Measurements from ENCODE around the gene TENM3. TPM values are rescaled to one million over a fixed set of nuclear protein-coding genes. Genes with fewer than 3 reads are reported as not detected.

Gene TENM3
- total RNA-seq, 1 experiment from 2014 or later: 71.0 TPM

DNA sequence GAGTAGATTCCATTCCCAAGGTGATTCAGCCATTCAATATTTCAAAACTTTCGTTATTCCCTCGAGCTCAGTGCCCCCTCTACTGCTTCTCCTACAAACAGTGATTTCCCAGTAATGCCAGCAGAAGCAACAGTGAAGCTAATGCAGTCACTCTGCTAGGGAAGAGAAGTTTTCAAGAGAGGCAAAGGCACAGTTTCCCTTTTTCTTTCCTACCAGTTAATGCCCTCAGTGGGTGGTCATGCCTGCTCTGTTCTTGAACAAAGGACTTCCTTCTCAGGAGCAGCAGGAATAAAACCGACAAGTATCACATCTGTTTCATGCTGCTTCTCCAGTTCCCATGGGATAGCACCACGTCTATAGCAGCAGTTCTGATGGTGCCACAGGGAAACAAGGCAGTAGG, 317.2 kb downstream of the TENM3 start (continued):
- TF ChIP-seq ZBTB21 (CRISPR knock-in tag; IDR thresholded peaks at IDR 0.05; ENCODE audit: borderline replicate concordance): 0 out of 2 replicates have a peak, but pooled peaks have one; percentile 55
- TF ChIP-seq, protein P1, sequence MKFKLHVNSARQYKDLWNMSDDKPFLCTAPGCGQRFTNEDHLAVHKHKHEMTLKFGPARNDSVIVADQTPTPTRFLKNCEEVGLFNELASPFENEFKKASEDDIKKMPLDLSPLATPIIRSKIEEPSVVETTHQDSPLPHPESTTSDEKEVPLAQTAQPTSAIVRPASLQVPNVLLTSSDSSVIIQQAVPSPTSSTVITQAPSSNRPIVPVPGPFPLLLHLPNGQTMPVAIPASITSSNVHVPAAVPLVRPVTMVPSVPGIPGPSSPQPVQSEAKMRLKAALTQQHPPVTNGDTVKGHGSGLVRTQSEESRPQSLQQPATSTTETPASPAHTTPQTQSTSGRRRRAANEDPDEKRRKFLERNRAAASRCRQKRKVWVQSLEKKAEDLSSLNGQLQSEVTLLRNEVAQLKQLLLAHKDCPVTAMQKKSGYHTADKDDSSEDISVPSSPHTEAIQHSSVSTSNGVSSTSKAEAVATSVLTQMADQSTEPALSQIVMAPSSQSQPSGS (CRISPR knock-in tag; IDR thresholded peaks at IDR 0.05; ENCODE audit: borderline replicate concordance, low read depth): no peak
- no peak for TF ChIP-seq ZNF263 (CRISPR knock-in tag; IDR thresholded peaks at IDR 0.05; ENCODE audit: low read depth)
- TF ChIP-seq PRRX2 (CRISPR knock-in tag; IDR thresholded peaks at IDR 0.05): no peak
- TF ChIP-seq, protein P2, sequence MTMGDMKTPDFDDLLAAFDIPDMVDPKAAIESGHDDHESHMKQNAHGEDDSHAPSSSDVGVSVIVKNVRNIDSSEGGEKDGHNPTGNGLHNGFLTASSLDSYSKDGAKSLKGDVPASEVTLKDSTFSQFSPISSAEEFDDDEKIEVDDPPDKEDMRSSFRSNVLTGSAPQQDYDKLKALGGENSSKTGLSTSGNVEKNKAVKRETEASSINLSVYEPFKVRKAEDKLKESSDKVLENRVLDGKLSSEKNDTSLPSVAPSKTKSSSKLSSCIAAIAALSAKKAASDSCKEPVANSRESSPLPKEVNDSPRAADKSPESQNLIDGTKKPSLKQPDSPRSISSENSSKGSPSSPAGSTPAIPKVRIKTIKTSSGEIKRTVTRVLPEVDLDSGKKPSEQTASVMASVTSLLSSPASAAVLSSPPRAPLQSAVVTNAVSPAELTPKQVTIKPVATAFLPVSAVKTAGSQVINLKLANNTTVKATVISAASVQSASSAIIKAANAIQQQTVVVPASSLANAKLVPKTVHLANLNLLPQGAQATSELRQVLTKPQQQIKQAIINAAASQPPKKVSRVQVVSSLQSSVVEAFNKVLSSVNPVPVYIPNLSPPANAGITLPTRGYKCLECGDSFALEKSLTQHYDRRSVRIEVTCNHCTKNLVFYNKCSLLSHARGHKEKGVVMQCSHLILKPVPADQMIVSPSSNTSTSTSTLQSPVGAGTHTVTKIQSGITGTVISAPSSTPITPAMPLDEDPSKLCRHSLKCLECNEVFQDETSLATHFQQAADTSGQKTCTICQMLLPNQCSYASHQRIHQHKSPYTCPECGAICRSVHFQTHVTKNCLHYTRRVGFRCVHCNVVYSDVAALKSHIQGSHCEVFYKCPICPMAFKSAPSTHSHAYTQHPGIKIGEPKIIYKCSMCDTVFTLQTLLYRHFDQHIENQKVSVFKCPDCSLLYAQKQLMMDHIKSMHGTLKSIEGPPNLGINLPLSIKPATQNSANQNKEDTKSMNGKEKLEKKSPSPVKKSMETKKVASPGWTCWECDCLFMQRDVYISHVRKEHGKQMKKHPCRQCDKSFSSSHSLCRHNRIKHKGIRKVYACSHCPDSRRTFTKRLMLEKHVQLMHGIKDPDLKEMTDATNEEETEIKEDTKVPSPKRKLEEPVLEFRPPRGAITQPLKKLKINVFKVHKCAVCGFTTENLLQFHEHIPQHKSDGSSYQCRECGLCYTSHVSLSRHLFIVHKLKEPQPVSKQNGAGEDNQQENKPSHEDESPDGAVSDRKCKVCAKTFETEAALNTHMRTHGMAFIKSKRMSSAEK (CRISPR knock-in tag; IDR thresholded peaks at IDR 0.05; ENCODE audit: borderline replicate concordance): no peak
- TF ChIP-seq TP53 (CRISPR knock-in tag; IDR thresholded peaks at IDR 0.05): no peak
- TF ChIP-seq, protein P3, sequence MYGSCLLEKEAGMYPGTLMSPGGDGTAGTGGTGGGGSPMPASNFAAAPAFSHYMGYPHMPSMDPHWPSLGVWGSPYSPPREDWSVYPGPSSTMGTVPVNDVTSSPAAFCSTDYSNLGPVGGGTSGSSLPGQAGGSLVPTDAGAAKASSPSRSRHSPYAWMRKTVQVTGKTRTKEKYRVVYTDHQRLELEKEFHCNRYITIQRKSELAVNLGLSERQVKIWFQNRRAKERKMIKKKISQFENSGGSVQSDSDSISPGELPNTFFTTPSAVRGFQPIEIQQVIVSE (CRISPR knock-in tag; IDR thresholded peaks at IDR 0.05; ENCODE audit: borderline replicate concordance): no peak
- TF ChIP-seq, protein P4, sequence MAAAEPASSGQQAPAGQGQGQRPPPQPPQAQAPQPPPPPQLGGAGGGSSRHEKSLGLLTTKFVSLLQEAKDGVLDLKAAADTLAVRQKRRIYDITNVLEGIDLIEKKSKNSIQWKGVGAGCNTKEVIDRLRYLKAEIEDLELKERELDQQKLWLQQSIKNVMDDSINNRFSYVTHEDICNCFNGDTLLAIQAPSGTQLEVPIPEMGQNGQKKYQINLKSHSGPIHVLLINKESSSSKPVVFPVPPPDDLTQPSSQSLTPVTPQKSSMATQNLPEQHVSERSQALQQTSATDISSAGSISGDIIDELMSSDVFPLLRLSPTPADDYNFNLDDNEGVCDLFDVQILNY (CRISPR knock-in tag; IDR thresholded peaks at IDR 0.05): no peak
- TF ChIP-seq ATF1 (CRISPR knock-in tag; IDR thresholded peaks at IDR 0.05): no peak
- no peak for TF ChIP-seq ZNF317 (CRISPR knock-in tag; IDR thresholded peaks at IDR 0.05; ENCODE audit: borderline replicate concordance, low read depth)
- TF ChIP-seq, protein P5, sequence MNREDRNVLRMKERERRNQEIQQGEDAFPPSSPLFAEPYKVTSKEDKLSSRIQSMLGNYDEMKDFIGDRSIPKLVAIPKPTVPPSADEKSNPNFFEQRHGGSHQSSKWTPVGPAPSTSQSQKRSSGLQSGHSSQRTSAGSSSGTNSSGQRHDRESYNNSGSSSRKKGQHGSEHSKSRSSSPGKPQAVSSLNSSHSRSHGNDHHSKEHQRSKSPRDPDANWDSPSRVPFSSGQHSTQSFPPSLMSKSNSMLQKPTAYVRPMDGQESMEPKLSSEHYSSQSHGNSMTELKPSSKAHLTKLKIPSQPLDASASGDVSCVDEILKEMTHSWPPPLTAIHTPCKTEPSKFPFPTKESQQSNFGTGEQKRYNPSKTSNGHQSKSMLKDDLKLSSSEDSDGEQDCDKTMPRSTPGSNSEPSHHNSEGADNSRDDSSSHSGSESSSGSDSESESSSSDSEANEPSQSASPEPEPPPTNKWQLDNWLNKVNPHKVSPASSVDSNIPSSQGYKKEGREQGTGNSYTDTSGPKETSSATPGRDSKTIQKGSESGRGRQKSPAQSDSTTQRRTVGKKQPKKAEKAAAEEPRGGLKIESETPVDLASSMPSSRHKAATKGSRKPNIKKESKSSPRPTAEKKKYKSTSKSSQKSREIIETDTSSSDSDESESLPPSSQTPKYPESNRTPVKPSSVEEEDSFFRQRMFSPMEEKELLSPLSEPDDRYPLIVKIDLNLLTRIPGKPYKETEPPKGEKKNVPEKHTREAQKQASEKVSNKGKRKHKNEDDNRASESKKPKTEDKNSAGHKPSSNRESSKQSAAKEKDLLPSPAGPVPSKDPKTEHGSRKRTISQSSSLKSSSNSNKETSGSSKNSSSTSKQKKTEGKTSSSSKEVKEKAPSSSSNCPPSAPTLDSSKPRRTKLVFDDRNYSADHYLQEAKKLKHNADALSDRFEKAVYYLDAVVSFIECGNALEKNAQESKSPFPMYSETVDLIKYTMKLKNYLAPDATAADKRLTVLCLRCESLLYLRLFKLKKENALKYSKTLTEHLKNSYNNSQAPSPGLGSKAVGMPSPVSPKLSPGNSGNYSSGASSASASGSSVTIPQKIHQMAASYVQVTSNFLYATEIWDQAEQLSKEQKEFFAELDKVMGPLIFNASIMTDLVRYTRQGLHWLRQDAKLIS (CRISPR knock-in tag; IDR thresholded peaks at IDR 0.05; ENCODE audit: borderline replicate concordance): no peak
- no peak for TF ChIP-seq GTF2I (CRISPR knock-in tag; conservative IDR thresholded peaks at IDR 0.05)
- no peak for TF ChIP-seq IRF2 (CRISPR knock-in tag; IDR thresholded peaks at IDR 0.05; ENCODE audit: borderline replicate concordance, low read depth)
- no peak for TF ChIP-seq TEAD4 (CRISPR knock-in tag; IDR thresholded peaks at IDR 0.05)
- TF ChIP-seq HMGA2 (CRISPR knock-in tag; IDR thresholded peaks at IDR 0.05): no peak
- TF ChIP-seq, protein P6, sequence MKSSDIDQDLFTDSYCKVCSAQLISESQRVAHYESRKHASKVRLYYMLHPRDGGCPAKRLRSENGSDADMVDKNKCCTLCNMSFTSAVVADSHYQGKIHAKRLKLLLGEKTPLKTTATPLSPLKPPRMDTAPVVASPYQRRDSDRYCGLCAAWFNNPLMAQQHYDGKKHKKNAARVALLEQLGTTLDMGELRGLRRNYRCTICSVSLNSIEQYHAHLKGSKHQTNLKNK (CRISPR knock-in tag; IDR thresholded peaks at IDR 0.05): no peak
- no peak for TF ChIP-seq GABPB1 (CRISPR knock-in tag; IDR thresholded peaks at IDR 0.05)
- no peak for TF ChIP-seq GRHL2 (CRISPR knock-in tag; IDR thresholded peaks at IDR 0.05; ENCODE audit: insufficient replicate concordance, severe bottlenecking)
